Esophagus squamous epithelium (tissue), 4 donors: Measurements from ENCODE around the gene ACOX2.

Experiments
- CTCF ChIP-seq, 6 experiments: fragments of 450-650 bp in 4 of 6; fragments of 200-600 bp in 2 of 6; sonication (generic) in 2 of 6; IDR thresholded peaks; one replicate each; pipeline ENCODE4 v1.5.1; 2016 to 2019; ENCODE audit warnings: antibody characterized with exemption in 6 of 6, mild to moderate bottlenecking in 4 of 6, moderate library complexity in 4 of 6
- POLR2A ChIP-seq, 4 donors: fragments of 450-650 bp; IDR thresholded peaks; one replicate each; pipeline ENCODE4 v1.6.1; 2017; ENCODE audit warnings: antibody characterized with exemption in 4 of 4, mild to moderate bottlenecking in 4 of 4, moderate library complexity in 3 of 4

GRCh38 chr3:58526515-58526957, 10.5 kb downstream of the ACOX2 start:
- TF ChIP-seq POLR2A (IDR thresholded peaks at IDR 0.05) (no peak), CTCF (IDR thresholded peaks at IDR 0.05) (no peak)
